Thyroid gland (tissue), 4 donors: Measurements from ENCODE around the gene TFDP2. TPM values are rescaled to one million over a fixed set of nuclear protein-coding genes. Genes with fewer than 3 reads are reported as not detected.
"Not testable (repeated sequence)": the region's sequence is repeated elsewhere in the genome, so short reads cannot be mapped to it uniquely, and the experiment has no call there.

ENCODE experiments used
- DNase-seq, 2 donors: peaks; one replicate each; pipeline ENCODE4 v3.0.0-alpha.2; 2019
- H3K27ac ChIP-seq, 3 donors: fragments of 200-600 bp; sonication (generic); 1 replicate in 2 of 3; 2 replicates in 1 of 3; pipeline ENCODE4 v1.5.1; 2016 to 2019; ENCODE audit warnings: mild to moderate bottlenecking in 1 of 3, moderate library complexity in 1 of 3
- H3K27me3 ChIP-seq: fragments of 200-600 bp; sonication (generic); one replicate; pipeline ENCODE4 v1.5.1; 2019
- H3K36me3 ChIP-seq, 2 donors: fragments of 200-600 bp; sonication (generic); one replicate each; pipeline ENCODE4 v1.5.1; 2016 to 2019
- H3K4me1 ChIP-seq, 2 donors: fragments of 200-600 bp; sonication (generic); one replicate each; pipeline ENCODE4 v1.5.1; 2017 to 2019
- H3K4me3 ChIP-seq, 3 donors: fragments of 200-600 bp; sonication (generic); replicated peaks in 1 of 3; 1 replicate in 2 of 3; 2 replicates in 1 of 3; pipeline ENCODE4 v1.5.1; 2016; ENCODE audit warnings: mild to moderate bottlenecking in 1 of 3
- H3K9me3 ChIP-seq: fragments of 200-600 bp; sonication (generic); one replicate; pipeline ENCODE4 v1.5.1; 2017
- CTCF ChIP-seq, 6 experiments: fragments of 200-600 bp in 3 of 6; fragments of 450-650 bp in 3 of 6; sonication (generic) in 3 of 6; IDR thresholded peaks; one replicate each; pipeline ENCODE4 v1.5.1; 2016 to 2019; ENCODE audit warnings: antibody characterized with exemption in 6 of 6, mild to moderate bottlenecking in 2 of 6, inconsistent platforms in 1 of 6, moderate library complexity in 1 of 6
- POLR2A ChIP-seq, 2 donors: fragments of 450-650 bp; IDR thresholded peaks; one replicate each; pipeline ENCODE4 v1.6.1; 2017; ENCODE audit warnings: antibody characterized with exemption in 2 of 2, mild to moderate bottlenecking in 2 of 2, moderate library complexity in 1 of 2
- WGBS, 2 donors: methylation state at CpG; one replicate each; pipeline ENCODE4 v1.1.5; 2017; 5-methylcytosine and 5-hydroxymethylcytosine counted together
- intact Hi-C: fragments of 100-400 bp; cut with DNase I; formaldehyde crosslinking; loops from one replicate; pipeline ENCODE4 v1.15.1; 2023
- total RNA-seq, 4 donors: library from RNA; depleted of rRNA; stranded (reverse); fragments of >200 nt; gene quantifications; one replicate each; pipeline ENCODE4 v1.2.3, GENCODE V29; 2016

The TFDP2 gene
- total RNA-seq, 4 donors from 2014 or later, result 67.7 to 174 (median 122) TPM

DNA sequence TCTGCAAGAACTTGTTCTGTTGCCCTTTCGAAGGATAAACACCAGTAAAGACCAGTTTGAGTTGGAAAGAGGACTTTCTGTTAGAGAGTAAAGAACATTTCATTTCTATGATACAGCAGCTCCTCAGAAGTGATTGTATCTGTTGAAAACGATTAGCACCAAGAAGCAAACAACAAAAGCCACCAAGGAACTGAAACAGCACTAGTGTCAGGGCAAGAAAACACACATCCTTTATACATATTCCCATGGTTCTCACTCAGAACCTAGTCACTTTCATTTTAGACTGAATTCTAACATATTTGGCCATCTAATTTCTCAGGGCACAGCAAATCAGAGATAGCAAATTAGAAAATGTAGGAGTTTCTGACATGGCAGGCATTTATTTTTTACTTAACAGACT lies 156.8 kb downstream of the TFDP2 start:
- H3K27ac ChIP-seq, result no peak overlapping the region
- H3K4me1 ChIP-seq, result no peaks in the 10 kb centered on the region
- TF ChIP-seq CTCF (IDR thresholded peaks at IDR 0.05), result no peak
- TF ChIP-seq POLR2A (IDR thresholded peaks at IDR 0.05), result no peak
- intact Hi-C loops, result no loop called here
- H3K36me3 ChIP-seq, result no peaks in the 10 kb centered on the region
- no peak for DNase-seq
- H3K4me3 ChIP-seq, result no peak overlapping the region
- WGBS, 2 donors, result 82 to 84% methylated on average over 2 of the region's 2 CpGs
- no peaks in the 10 kb centered on the region for H3K9me3 ChIP-seq
- H3K27me3 ChIP-seq, result no peaks in the 10 kb centered on the region

GRCh38 chr3:141986548-141987107 lies 162.7 kb downstream of the TFDP2 start:
- no peak for DNase-seq
- H3K9me3 ChIP-seq, result no peaks in the 10 kb centered on the region
- no peak overlapping the region for H3K4me3 ChIP-seq
- 82 to 88% methylated on average over 2 of the region's 2 CpGs for WGBS, 2 donors
- intact Hi-C loops, result no loop called here
- no peaks in the 10 kb centered on the region for H3K36me3 ChIP-seq
- no peak for TF ChIP-seq POLR2A (IDR thresholded peaks at IDR 0.05)
- no peak for TF ChIP-seq CTCF (IDR thresholded peaks at IDR 0.05)
- no peaks in the 10 kb centered on the region for H3K27me3 ChIP-seq
- no peak overlapping the region for H3K27ac ChIP-seq
- H3K4me1 ChIP-seq, result no peaks in the 10 kb centered on the region

DNA sequence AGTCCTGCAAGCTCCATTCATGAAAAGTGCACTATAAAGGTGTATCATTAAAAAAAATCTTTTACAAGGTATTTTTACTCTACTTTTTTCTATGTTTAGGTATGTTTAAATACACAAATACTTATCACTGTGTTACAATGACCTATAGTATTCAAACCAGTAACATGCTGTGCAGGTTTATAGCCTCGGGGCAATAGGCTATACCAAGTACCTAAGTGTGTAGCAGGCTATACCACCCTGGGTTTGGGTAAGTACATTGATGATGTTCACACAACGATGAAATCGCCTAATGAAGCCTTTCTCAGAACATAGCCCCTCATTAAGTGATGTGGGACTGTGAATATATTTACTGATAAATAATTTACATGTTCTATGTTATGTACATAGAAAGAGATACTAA lies 168.3 kb downstream of the TFDP2 start:
- DNase-seq, result no peak
- Histone ChIP-seq H3K9me3 (no peaks in the 10 kb centered on the region), H3K4me3 (no peak overlapping the region), H3K27ac (no peak overlapping the region), H3K27me3 (no peaks in the 10 kb centered on the region), H3K4me1 (no peaks in the 10 kb centered on the region), H3K36me3 (peaks cover 0 to 3% of the 10 kb centered on the region in 2 donors)
- 92 to 96% methylated on average over 3 of the region's 3 CpGs for WGBS, 2 donors
- intact Hi-C loops, result no loop called here
- TF ChIP-seq POLR2A (IDR thresholded peaks at IDR 0.05), result no peak
- no peak for TF ChIP-seq CTCF (IDR thresholded peaks at IDR 0.05)

DNA sequence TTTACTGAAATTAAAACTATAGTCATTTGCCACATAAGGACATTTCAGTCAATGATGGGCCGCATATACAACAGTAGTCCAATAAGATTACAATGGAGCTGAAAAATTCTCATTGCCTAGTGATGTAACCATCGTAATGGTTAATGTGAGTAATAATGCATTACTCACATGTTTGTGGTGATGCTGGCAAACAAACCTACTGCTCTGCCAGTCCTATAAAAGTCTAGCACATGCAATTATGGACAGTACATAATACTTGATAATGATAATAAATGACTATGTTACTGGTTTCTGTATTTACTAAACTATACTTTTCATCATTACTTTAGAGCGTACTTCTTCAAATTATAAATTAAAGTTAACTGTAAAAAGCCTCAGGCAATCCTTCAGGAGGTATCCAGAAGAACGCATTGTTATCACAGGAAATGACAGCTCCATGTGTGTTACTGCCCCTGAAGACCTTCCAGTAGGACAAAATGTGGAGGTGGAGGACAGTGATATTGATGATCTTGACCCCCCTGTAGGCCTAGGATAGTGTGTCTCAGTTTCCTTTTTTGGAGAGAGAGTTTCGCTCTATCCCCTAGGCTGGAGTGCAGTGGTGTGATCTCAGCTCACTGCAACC lies 170.2 kb downstream of the TFDP2 start:
- no peak for DNase-seq
- intact Hi-C loops, result no loop called here
- WGBS, 2 donors, result 93 to 95% methylated on average over 5 of the region's 5 CpGs
- no peak overlapping the region for H3K27ac ChIP-seq
- H3K36me3 ChIP-seq, result peaks cover 0 to 3% of the 10 kb centered on the region in 2 donors
- no peaks in the 10 kb centered on the region for H3K4me1 ChIP-seq
- no peaks in the 10 kb centered on the region for H3K9me3 ChIP-seq
- no peak overlapping the region for H3K4me3 ChIP-seq
- H3K27me3 ChIP-seq, result no peaks in the 10 kb centered on the region
- TF ChIP-seq CTCF (IDR thresholded peaks at IDR 0.05) (no peak), POLR2A (IDR thresholded peaks at IDR 0.05) (no peak)

GRCh38 chr3:141974777-141975176 lies 174.6 kb downstream of the TFDP2 start:
- H3K27ac ChIP-seq, H3K9me3 ChIP-seq, H3K4me1 ChIP-seq, H3K27me3 ChIP-seq, H3K4me3 ChIP-seq, intact Hi-C loops, DNase-seq, H3K36me3 ChIP-seq: not testable (repeated sequence)
- WGBS, 2 donors, result 99 to 100% methylated on average over 8 of the region's 8 CpGs
